SKM-1 treated with dmso at 0.1 percent for 144 hours (cell line): ENCODE measurements around the gene ADSS1.
"Not testable (repeated sequence)": the region's sequence is repeated elsewhere in the genome, so short reads cannot be mapped to it uniquely, and the experiment has no call there.

Experiments
- DNase-seq: peaks from one replicate; lab custom pipeline; 2025; ENCODE audit not compliant: unreplicated experiment; lab: John Stamatoyannopoulos, UW

ADSS1 gene

GRCh38 chr14:104714681-104715080, 9.3 kb upstream of the ADSS1 start:
- no peak for DNase-seq

DNA sequence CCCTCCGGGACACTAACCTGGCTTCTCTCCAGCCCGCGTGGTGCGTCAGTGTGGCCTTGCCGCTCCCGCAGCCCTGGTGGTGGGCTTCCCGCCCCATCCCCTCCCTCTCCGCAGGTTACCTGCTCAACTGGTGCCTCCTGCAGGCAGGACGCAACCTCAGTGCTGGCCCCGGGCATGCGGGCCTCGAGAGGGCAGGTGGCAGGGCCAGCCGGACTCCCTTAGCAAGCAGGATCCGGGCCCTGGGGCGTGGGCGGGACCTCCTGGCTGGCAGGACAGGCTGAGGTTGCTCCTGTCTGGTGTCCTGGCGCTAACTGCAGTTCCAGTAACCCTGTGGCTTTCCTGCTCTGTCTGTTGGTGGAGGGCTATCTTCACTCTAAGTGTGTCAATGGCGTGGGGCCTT, 8.6 kb upstream of the ADSS1 start:
- no peak for DNase-seq

DNA sequence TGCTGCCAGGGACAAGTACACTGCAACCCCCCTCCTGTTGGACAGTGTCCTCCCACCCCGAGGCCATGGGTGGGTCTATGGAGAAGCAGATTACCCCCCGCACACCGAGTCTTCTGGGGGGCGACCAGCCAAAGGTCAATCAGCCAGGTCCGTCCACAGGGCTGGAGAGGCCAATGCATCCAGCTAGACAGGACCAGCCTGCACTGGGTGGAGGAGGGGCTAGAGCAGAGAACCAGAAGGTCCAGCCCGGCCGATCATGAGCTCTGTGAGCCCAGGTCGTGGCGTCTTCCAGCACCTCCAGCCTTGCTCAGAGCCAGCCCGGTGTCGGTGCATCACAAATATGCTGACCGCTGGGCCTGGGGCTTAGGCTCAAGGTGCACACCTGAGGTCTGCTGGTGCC, 8.2 kb upstream of the ADSS1 start:
- DNase-seq, result no peak

DNA sequence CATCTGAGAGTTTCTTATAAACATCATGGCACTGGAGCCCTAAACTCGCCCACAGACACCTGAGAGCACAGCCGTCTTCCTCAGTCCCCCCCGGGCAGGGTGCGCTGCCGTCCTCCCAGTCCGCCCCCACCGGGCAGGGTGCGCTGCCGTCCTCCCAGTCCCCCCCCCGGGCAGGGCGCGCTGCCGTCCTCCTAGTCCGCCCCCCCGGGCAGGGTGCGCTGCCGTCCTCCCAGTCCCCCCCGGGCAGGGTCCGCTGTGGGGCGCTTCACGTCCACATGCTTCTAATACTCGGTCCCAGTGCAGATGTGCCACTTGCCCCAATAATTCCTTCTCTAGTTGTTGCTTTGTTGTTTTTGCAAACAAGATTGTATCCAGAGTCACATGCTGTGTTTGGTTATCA, 6.9 kb upstream of the ADSS1 start:
- no peak for DNase-seq

- no peak for DNase-seq
Measured at GRCh38 chr14:104717646-104718045, 6.4 kb upstream of the ADSS1 start.

DNA sequence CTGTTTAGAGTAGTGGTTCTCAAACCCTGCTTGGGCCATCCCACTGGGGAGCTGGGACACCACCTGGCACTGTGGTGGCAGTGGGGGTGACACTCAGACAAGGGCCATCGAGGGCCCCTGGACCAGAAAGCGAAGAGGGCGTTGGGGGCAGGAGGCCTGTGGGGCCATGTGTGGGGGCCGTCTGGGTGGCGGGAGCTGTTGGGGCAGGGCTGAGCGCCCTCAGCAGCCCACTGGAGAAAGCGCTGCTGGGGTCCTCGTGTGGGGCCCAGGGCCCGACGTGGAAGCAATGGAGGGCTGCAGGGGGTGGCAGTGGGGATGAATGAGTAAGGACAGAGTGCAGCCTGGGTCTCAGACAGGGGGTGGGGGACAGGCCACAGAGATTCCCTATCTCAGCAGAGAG, 5.9 kb upstream of the ADSS1 start:
- DNase-seq, result no peak

GRCh38 chr14:104718871-104719270, 5.2 kb upstream of the ADSS1 start:
- no peak for DNase-seq

DNA sequence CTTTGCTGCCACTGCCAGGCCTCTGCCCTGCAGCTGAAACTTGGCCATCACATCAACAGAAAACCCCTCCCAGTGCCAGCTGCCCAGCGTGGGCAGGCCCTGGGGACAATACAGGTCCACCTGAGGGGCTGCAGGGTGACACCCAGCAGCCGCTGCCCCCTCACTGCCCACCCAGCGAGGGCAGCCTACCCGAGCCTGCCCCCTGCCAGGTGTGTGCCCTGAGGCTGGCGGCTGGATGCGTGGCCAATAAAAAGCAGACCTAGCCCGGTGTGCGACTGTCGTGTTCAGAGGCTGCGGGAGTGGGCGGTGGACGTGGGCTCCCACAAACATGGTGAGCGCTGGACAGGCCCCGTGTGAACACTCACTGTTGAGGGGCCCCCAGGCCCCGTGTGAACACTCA, 4.7 kb upstream of the ADSS1 start:
- no peak for DNase-seq

DNA sequence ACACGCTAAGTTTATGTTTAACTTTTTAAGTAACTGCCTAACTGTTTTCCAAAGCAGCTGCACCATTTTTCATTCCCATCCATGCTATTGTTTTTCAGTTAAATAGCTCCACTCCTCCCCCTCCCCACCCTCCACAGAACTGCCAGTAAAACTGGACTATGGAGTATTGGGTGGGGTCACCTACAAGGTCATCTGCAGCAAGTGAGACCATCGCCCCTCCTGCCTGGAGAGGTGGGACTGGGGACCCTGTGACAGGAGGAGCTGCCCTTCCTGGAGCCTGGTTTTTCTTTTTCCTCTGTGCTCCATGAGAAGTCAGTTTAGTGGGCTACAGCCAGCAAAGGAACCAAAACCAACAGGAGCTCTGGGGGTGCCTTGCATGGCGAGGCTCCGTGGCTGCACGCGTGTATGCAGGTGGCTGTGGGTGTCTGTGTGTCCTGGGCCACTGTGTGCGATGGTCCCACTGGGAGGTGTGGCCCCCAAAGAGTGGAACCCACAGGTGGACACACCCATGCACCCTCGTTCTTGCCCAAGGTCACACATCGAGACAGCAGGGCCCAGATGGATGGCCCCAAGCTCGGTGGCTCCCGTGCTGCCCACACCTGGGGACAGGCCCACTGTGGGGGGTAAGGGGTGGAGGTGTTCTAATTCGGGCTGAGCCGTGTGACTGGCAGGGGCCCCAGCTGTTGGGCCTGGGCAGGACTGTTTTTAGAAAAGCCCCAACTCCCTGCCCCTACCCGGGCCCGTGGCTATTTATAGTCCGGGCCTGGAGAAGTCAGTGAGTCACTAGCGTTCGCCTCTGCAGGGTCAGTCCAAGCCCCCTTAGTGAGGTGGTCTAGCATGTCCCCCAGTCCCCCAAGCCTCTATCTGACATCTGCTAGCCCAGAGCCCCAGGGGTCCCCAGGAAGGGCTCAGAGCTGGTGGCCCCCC, 2.3 kb upstream of the ADSS1 start:
- DNase-seq, result no peak

DNA sequence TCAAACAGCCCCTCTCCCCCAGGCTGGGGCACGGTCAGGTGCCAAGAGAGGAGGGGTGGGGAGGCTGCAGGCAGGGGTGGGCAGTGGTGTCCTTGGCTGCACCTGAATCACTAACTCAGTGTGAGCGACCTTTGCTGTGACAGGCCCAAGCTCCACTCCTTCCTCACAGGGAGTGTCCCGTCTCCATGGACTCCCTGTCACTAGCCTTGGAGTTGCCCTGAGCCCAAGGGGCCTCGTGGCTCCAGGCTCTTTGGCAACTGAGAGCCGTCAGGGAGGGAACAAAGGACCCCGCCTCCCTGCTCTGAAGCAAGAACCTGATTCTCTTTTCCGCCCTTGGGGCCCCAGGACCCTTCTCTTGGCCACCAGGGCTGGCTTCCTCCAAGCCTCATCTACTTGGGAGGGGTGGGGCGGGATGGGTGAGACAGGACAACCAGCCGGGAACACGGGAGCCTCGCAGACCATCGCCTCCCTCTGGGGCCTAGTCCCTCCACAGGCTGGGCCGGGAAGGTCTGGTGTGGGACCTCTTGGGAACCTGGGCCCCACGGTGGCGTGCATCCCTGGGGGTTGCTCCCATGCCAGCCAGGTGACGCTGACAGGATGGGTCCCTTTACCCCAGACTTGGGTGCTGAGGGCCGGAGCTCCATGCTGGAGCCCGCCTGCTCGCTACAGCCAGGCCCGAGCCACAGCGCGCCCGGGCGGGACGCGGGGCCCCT, 935 bp upstream of the ADSS1 start:
- peak; percentile 25 for DNase-seq

- DNase-seq, result no peak
Measured at GRCh38 chr14:104724407-104724980, 465 bp downstream of the ADSS1 start.

GRCh38 chr14:104724981-104725771, 1.1 kb downstream of the ADSS1 start:
- DNase-seq, result no peak

DNA sequence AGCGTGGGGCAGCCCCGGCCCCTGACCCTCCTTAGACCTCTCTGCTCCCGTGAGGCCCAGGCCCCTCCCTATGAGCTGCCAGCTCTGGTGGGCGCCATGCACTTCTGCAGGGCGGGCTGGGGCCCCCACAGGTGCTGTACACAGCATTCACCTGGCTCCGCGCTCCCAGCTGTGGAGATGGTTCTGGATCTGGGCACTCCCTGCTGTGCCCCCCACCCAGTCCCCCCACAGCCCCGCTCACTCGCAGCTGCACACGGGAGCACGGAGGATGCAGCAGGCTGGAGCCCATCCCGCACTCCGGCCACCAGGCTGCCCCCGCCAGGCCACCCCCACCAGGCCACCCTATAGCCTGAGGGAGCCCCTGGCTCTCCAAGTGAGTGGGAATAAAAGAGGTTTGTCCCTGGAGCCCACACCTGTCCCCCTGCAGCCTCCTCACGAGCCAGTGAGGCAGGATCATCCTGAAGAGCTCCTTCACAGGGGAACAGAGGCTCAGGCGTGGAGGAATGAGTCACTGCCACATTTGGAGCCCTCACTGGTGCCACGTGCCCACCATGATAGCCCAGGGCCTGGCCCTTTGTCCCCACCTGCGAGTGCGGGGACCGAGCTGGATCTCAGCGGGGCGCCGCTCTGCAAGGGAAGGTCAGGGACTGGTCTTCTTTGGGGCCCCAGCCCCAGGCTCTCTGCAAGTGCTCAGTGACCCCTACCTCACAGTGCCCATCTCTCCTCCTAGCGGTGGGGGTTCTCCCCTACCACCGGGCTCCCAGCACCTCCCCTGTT, 1.9 kb downstream of the ADSS1 start:
- DNase-seq, result no peak

DNA sequence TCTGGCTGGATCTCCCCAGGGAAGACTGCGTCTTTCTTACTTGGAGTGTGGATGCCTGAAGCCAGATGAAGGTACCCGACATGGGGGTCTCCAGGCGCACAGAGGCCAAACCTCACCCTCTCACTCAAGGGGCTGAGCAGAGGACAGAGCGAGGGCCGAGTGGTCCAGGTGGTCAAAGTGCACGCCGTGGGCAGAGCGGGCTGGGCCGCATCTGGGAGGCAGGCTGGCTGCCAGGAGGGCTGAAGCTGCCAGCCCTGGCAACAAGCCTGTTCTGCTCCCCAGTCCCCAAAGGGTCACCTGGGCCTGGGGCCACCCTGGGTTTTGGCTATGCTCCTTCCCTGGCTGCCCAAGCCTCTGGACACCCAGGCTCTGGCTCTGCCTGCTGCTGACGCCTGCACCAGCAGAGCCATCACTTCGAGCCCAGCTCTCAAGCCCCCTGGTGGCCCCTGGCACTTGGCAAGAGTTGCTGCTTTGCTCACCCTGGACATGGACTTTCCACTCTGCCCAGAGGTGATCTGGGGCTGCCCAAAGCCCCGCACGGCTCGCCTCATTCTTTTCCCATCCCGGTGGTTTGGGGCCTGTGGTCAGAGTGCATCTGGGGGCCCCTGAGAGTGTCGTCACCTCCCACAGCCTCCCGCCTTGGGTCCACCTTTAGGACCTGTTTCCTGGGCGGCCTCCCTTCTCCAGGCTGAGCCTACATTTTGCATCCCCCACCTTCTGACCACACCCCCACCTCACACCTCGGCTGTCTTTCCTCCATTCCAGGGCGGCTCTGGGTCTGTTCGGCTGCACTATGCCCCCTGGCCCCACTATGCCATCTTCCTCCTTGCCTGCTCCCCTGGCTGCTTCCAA, 2.8 kb downstream of the ADSS1 start:
- DNase-seq, result no peak

- DNase-seq, result no peak
Measured at GRCh38 chr14:104728631-104729030, 4.6 kb downstream of the ADSS1 start.

- not testable (repeated sequence) for DNase-seq
Measured at GRCh38 chr14:104729176-104729834, 5.3 kb downstream of the ADSS1 start.

DNA sequence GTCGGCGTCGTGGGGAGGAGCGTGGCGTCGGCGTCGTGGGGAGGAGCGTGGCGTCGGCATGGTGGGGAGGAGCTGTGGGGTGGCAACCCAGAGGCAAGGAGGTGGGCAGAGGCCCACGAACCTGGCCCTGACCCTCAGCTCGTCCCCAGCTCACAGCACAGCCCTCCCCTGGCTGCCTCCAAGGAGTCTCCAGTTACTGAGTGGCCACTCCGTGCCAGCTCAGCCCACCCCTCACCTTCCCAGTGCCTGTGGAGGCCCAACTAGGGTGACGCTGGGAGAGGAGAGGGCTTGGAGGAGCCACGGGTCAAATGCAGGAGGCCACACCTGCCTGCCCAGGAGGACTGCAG, 5.8 kb downstream of the ADSS1 start:
- DNase-seq, result no peak

DNA sequence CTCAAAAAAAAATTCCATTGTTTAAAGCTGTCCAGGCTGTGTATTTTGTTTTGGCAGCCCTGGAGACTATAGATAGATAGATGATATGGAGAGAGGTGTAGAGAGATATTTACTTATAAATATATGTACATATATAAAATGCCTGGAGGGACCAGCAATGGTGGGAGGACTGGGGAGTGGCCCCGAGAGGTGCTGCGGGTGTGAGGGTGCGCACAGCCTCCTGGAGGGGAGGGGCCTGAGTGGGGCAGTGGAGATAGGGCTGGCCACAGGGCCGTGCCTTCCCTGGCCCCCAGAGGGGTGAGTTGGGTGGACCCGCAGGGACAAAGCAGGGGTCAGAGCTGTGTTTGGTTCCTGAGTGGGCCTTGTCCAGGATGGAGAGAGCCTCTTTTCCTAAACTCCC, 6.5 kb downstream of the ADSS1 start:
- no peak for DNase-seq
